Right lobe of liver (tissue), 4 donors: ENCODE measurements around the gene ARHGAP42.

Experiments
- POLR2A ChIP-seq: fragments of 450-650 bp; IDR thresholded peaks from one replicate; pipeline ENCODE4 v1.6.1; 2017; ENCODE audit warnings: antibody characterized with exemption, mild to moderate bottlenecking
- TF ChIP-seq, protein P1 (sequence below), 4 donors: fragments of 200-600 bp in 3 of 4; fragments of 450-650 bp in 1 of 4; IDR thresholded peaks; one replicate each; pipeline versions ENCODE4 v1.5.1 to v1.8.0; 2016 to 2022; ENCODE audit warnings: antibody characterized with exemption in 4 of 4, mild to moderate bottlenecking in 2 of 4
- donor health status: DM: no; HTN: no; CAD: no.
- donor health status: DM: no; HTN: no; CAD: no.
- donor health status: DM: no; HTN: yes; CAD: no.

DNA sequence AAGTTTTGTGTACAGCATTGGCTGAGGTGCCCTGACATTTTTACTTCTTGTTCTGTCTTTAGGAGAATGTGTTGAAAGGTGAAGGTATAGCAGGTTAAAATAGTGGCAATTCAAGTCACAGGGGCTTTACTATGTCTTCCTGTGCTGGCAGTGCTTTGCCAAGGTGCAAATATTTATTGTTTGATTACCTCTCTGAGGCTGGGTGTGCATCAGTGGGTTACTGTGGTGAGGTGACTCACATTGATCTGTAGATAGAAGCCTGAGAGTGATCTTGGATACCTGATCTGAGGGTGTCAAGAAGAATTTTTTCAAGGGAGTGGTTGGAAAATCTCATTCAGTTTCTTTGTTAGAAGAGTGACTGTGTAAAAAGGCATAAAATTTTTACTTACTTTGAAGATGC, 90.0 kb downstream of the ARHGAP42 start:
- TF ChIP-seq, protein P1, sequence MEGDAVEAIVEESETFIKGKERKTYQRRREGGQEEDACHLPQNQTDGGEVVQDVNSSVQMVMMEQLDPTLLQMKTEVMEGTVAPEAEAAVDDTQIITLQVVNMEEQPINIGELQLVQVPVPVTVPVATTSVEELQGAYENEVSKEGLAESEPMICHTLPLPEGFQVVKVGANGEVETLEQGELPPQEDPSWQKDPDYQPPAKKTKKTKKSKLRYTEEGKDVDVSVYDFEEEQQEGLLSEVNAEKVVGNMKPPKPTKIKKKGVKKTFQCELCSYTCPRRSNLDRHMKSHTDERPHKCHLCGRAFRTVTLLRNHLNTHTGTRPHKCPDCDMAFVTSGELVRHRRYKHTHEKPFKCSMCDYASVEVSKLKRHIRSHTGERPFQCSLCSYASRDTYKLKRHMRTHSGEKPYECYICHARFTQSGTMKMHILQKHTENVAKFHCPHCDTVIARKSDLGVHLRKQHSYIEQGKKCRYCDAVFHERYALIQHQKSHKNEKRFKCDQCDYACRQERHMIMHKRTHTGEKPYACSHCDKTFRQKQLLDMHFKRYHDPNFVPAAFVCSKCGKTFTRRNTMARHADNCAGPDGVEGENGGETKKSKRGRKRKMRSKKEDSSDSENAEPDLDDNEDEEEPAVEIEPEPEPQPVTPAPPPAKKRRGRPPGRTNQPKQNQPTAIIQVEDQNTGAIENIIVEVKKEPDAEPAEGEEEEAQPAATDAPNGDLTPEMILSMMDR (IDR thresholded peaks at IDR 0.05), result no peak
- no peak for TF ChIP-seq POLR2A
